Effector CD8-positive, alpha-beta T cell (primary cell): Measurements from ENCODE around the gene MUC20.
"Not testable (repeated sequence)": the region's sequence is repeated elsewhere in the genome, so short reads cannot be mapped to it uniquely, and the experiment has no call there.

Source experiments
- DNase-seq: peaks from one replicate; lab custom pipeline; 2025; lab: John Stamatoyannopoulos, UW

MUC20 gene

DNA sequence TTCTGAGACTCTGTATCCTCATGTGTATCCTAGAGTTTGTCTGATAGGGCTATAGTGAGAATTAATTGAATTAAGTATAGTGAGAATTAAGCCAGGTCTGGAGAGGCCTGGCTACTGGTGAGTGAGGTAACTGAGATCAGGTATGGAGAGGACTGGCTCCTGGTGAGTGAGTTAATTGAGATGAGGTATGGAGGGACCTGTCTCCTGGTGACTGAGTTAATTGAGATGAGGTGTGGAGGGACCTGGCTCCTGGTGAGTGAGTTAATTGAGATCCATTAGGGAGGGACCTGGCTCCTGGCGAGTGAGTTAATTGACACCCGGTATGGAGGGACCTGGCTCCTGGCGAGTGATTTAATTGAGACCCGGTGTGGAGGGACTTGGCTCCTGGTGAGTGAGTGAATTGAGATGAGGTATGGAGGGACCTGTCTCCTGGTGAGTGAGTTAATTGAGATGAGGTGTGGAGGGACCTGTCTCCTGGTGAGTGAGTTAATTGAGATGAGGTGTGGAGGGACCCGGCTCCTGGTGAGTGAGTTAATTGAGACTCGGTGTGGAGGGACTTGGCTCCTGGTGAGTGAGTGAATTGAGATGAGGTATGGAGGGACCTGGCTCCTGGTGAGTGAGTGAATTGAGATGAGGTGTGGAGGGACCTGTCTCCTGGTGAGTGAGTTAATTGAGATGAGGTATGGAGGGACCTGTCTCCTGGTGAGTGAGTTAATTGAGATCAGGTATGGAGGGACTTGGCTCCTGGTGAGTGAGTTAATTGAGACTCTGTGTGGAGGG lies 10.5 kb upstream of the MUC20 start:
- not testable (repeated sequence) for DNase-seq

DNA sequence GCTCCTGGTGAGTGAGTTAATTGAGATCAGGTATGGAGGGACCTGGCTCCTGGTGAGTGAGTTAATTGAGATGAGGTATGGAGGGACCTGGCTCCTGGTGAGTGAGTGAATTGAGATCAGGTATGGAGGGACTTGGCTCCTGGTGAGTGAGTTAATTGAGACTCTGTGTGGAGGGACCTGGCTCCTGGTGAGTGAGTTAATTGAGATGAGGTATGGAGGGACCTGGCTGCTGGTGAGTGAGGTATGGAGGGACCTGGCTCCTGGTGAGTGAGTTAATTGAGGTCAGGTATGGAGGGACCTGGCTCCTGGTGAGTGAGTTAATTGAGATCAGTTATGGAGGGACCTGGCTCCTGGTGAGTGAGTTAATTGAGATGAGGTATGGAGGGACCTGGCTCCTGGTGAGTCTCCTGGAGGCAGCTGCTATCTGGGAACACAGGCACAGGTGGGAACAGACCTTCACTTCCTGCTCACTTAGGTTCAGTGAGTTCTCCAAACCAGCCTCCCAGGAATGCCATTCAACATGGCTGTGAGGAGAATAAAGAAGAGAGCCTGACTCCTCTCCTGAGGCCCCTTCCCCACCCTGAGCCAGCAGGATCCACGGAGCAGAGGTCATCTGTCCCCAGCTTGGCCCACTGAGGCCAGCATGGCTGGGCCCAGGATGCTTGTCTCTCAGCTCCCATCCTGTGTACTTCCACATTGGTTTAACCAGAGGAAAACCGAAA lies 9.5 kb upstream of the MUC20 start:
- DNase-seq = not testable (repeated sequence)

DNA sequence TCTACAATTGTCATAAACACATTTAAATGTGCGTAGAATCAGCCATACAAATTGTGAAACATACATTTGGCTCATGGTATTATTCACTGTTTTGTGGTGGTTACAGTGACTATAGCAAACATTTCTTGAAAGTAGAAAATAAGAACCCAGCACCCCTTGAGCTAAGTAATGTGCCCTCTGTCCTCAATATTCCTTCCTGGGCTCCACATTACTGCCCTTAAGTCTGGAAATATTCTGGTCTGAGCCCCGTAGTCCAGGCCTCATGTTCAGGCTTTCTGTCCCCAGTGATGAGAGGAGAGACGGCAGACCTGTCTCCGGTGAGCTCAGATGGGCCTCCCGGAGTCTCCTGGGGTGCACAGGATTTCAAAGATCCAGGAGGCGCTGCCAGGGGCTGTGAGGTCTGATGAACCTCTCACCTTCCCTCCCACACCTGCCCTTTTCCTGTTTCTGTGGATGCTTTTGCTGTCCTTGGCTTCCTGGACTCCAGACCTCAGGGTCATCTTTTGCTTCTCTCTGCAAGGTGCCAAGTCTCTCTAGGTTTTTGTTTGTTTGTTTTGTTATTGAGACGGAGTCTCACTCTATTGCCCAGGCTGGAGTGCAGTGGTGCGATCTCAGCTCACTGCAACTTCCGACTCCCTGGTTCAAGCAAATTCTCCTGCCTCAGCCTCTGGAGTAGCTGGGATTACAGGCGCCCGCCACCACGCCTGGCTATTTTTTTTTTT lies 8.8 kb upstream of the MUC20 start:
- DNase-seq = no peak

GRCh38 chr3:195712535-195712910 lies 8.3 kb upstream of the MUC20 start:
- DNase-seq = not testable (repeated sequence)

- not testable (repeated sequence) for DNase-seq
Observed at GRCh38 chr3:195713150-195713549, 7.6 kb upstream of the MUC20 start.

DNA sequence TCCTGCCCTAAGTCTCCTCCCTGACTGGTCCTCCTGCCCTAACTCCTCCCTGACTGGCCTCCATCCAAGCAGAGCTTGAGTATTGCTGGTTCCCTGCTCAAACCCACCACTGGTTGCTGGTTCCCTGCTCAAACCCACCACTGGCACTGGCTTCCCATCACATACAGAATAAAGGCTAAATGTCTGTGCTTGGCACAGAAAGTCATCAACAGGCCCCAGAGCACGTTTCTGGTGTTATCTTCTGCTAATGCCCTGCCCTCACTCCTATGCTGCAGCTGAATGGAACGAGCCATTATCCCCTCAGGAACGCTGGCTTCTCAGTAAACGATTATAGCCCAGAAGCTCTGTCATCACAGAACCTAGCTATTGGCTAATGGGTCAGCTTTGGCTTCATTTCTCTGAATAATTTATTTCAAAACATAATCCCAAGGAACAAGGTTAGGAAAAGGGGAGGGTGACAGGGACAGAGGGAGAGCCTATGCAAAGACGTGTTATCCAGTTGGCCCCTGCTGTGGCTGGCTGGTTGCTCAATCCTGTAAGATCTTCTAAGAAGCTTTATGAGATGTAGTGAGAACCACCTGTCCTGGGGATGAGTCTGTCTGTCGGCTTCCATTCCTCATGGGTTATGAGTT lies 6.3 kb upstream of the MUC20 start:
- no peak for DNase-seq

GRCh38 chr3:195715134-195715533 lies 5.6 kb upstream of the MUC20 start:
- no peak for DNase-seq

GRCh38 chr3:195715583-195716266 lies 5.1 kb upstream of the MUC20 start:
- DNase-seq = no peak

- DNase-seq = no peak
Observed at GRCh38 chr3:195717416-195717815, 3.4 kb upstream of the MUC20 start.

GRCh38 chr3:195717852-195718476 lies 2.8 kb upstream of the MUC20 start:
- DNase-seq = no peak

- DNase-seq = no peak
Observed at GRCh38 chr3:195718477-195718984, 2.2 kb upstream of the MUC20 start.

GRCh38 chr3:195719514-195720254 lies 1.1 kb upstream of the MUC20 start:
- DNase-seq = not testable (repeated sequence)

GRCh38 chr3:195722139-195722995 lies 1.6 kb downstream of the MUC20 start:
- not testable (repeated sequence) for DNase-seq

- DNase-seq = not testable (repeated sequence)
Observed at GRCh38 chr3:195722996-195723345, 2.2 kb downstream of the MUC20 start.

- DNase-seq = not testable (repeated sequence)
Observed at GRCh38 chr3:195724363-195724762, 3.6 kb downstream of the MUC20 start.

DNA sequence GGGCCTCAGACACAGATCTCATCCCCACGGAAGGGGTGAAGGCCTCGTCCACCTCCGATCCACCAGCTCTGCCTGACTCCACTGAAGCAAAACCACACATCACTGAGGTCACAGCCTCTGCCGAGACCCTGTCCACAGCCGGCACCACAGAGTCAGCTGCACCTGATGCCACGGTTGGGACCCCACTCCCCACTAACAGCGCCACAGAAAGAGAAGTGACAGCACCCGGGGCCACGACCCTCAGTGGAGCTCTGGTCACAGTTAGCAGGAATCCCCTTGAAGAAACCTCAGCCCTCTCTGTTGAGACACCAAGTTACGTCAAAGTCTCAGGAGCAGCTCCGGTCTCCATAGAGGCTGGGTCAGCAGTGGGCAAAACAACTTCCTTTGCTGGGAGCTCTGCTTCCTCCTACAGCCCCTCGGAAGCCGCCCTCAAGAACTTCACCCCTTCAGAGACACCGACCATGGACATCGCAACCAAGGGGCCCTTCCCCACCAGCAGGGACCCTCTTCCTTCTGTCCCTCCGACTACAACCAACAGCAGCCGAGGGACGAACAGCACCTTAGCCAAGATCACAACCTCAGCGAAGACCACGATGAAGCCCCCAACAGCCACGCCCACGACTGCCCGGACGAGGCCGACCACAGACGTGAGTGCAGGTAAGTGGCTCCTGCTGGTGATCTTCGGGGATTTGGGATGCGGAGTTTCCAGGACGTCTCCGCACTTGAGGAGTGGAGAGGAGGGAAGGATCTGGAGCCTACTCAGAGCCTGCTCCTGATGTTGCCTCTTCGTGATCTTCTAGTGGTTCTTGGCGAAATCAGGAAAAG lies 5.3 kb downstream of the MUC20 start:
- DNase-seq = not testable (repeated sequence)

DNA sequence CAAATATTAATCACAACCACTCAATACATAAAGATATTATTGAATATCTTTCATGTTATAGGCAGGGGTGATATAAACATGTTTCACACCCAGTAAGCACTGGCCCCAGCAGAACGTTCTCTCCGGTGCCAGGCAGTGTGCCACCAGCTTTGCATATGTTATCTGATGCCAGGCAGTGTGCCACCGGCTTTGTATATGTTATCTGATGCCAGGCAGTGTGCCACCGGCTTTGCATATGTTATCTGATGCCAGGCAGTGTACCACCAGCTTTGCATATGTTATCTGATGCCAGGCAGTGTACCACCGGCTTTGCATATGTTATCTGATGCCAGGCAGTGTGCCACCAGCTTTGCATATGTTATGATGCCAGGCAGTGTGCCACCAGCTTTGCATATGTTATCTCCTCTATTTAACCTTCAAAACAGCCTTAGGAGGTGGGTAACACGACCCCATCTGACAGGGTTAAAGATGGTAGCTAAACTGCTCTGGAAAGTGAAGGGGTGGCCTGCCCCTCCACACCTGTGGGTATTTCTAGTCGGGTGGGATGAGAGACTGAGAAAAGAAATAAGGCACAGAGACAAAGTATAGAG lies 6.9 kb downstream of the MUC20 start:
- DNase-seq = no peak

GRCh38 chr3:195728789-195729188 lies 8.0 kb downstream of the MUC20 start:
- DNase-seq = not testable (repeated sequence)
